GM12878 (cell line): ENCODE measurements around the gene CEP295NL.

ENCODE experiments used
- CREB1 ChIP-seq: IDR thresholded peaks from 2 replicates; pipeline ENCODE4 v1.6.1; 2012; ENCODE audit warnings: low read depth, mild to moderate bottlenecking, inconsistent platforms
- CTCF ChIP-seq, 3 experiments: IDR thresholded peaks in 2 of 3; conservative IDR thresholded peaks in 1 of 3; 2 replicates each; pipeline ENCODE4 v1.5.1; 2011; ENCODE audit warnings: low read depth in 3 of 3, low read length in 3 of 3, mild to moderate bottlenecking in 3 of 3, control low read depth in 2 of 3, moderate library complexity in 2 of 3, inconsistent platforms in 1 of 3, mixed read lengths in 1 of 3; ENCODE audit not compliant: control insufficient read depth in 2 of 3, insufficient read depth in 1 of 3; ENCODE audit errors: extremely low read depth in 1 of 3
- E2F4 ChIP-seq: IDR thresholded peaks from 2 replicates; pipeline ENCODE4 v1.6.1; 2012; ENCODE audit warnings: low read depth, low read length, improper control_type of control experiment
- JUNB ChIP-seq: IDR thresholded peaks from 2 replicates; pipeline ENCODE4 v1.6.1; 2016; ENCODE audit warnings: antibody characterized with exemption, mild to moderate bottlenecking
- JUND ChIP-seq: IDR thresholded peaks from 2 replicates; pipeline ENCODE4 v1.6.1; 2012; ENCODE audit warnings: low read depth, mild to moderate bottlenecking, low read length, improper control_type of control experiment, moderate library complexity
- MAX ChIP-seq: IDR thresholded peaks from 2 replicates; pipeline ENCODE4 v1.6.1; 2012; ENCODE audit warnings: low read depth, low read length, improper control_type of control experiment
- POLR2A ChIP-seq: IDR thresholded peaks from 2 replicates; pipeline ENCODE4 v1.6.1; 2011; ENCODE audit warnings: low read depth, mild to moderate bottlenecking, low read length
- SMAD1 ChIP-seq: fragments of 450-650 bp; IDR thresholded peaks from 2 replicates; pipeline ENCODE4 v1.6.1; 2018; ENCODE audit warnings: mild to moderate bottlenecking, low read depth; ENCODE audit not compliant: partially characterized antibody
- USF2 ChIP-seq: IDR thresholded peaks from 2 replicates; pipeline ENCODE4 v1.6.1; 2011; ENCODE audit warnings: low read depth, low read length, improper control_type of control experiment, borderline replicate concordance
- ZNF274 ChIP-seq: IDR thresholded peaks from one replicate; pipeline ENCODE4 v1.8.0; 2011; ENCODE audit not compliant: insufficient read length, insufficient read depth

GRCh38 chr17:78852709-78853121 lies 50.3 kb downstream of the CEP295NL start:
- TF ChIP-seq CTCF (IDR thresholded peaks at IDR 0.05 in 2 of 3, conservative IDR thresholded peaks at IDR 0.05 in 1 of 3; ENCODE audit: control insufficient read depth in 2 of 3, extremely low read depth in 1 of 3, insufficient read depth in 1 of 3, low read depth in 3 of 3, low read length in 3 of 3) (peak in 2 of 3 experiments; percentile 9 to 24; a peak in 1 of 6 replicates), USF2 (no peak), SMAD1 (no peak), CREB1 (no peak), POLR2A (no peak), MAX (no peak), JUND (no peak), JUNB (no peak), E2F4 (no peak), ZNF274 (no peak)
